GM19452 (cell line): ENCODE results near the gene ARSK.
"Not testable (repeated sequence)": the region's sequence is repeated elsewhere in the genome, so short reads cannot be mapped to it uniquely, and the experiment has no call there.

Experiments used
- ATAC-seq: cut with Tn5 transposase; IDR thresholded peaks from one replicate; pipeline ENCODE4 v1.9.1; 2021; ENCODE audit not compliant: unreplicated experiment

Gene ARSK

DNA sequence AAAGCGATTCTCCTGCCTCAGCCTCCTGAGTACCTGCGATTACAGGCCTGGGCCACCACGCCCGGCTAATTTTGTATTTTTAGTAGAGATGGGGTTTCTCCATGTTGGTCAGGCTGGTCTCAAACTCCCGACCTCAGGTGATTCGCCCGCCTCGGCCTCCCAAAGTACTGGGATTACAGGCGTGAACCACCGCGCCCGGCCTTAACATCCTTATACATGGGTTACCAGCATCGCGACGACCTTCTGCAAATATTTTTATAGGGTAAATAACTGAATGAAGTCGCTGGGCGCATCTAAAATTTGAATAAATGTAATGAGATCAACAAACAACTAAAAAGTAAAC, 91.3 kb downstream of the ARSK start:
- ATAC-seq: not testable (repeated sequence)

DNA sequence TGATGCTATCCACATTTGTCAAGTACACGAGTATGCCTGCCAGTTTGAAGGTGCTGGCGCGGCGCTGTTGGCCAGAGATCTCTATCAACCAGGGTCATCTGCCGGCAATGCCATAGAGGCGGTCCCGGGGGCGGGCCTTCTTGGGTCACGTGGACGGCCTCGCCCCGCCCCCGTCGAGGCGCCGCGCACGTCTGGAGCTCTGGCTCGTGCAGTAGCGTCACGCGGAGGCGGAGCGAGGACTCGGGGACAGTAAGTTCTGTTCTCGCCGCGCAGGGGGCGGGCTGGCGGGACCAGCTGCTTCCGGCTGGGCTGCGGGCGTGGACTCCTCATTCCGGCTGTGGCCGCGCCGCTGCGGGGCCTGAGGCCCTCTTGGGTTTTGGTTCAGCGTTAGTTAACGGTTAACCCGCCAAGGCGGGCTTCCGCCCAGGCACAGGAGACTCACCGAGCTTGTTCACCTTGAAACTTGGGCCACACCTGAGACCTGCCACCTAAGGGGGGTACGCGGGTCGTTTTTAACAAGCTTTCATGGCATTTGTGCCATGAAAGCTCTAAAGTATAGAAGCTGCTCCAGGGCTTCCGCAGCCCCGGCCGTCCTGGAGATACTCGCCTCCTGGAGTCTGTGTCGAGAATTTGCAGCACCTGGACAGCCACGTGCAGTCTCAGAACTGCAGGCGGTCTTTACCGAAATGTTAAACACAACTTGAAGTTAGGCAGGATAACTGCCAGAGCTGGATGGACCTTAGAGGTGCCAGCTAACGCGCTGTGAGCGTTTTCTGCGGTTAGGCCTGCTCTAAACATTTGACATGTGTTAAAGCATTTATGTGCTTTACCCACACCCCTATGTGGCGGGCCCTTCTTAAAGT, 91.9 kb downstream of the ARSK start, which contains the start of gene RFESD:
Gene RFESD (plus strand): TSS at position 209 of the 863 bp plus-strand sequence. CDS start 5,495 bp downstream, outside the sequence.
- ATAC-seq: peak; percentile 98

DNA sequence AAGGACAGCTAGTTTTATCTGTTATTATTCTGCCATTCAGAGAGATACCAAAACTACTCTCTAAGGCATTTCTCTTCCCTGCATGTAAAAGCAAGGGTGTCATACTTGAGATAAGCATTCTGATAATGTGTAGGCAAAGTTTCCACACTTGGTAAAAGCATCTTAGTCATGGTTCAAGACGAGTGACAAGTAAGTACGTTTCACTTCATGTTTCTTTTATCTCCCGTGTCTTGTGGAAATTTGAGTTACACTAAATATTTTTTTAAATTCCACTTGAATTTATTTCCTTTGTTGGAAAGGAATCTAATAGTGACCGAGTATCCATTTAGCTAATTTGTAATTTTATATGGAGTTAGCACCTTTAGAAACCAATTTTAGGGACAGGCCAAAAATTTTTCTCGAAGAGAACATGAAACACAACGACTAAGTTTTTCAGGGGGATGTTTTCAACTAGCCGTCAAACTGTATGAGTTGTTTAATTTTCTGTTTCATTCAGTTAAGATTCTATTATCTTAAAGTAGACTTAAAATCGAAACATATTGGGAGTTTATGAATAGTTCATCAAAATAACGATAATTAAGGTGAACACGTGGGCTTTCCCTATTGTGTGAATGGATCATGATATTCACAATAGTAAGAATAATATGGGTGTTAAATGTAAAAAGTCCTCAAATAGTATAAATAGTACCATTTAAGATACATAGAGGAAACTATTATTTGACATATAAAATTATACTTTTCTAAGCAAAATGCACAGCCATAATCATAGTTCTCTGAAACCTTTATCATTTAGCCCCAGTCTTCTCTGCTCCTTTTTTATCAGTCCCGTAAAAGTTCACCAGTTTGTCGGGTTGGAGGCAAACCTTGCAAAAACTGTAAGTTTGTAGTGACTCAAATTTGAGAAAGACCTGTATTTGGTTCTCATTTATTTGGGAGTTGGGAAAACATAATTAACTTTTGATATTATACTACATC, 93.3 kb downstream of the ARSK start:
- ATAC-seq: no peak

DNA sequence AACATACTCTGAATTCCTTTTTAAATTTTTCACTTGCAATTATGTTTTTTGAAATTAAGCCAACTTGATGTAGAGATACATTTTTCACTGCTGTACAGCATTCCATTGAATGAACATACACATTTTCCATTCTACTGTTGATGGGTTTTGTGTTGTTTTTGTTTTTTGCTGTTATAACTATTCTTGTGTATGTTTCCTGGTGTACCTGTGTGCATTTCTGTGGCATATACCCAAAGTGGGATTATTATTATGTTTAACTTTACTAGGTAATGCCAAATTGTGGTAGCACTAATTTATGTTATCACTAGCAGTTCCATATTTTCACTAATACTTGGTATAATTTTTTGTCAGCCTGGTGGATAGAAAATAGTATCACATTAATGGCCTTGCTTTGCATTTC, 94.4 kb downstream of the ARSK start:
- no peak for ATAC-seq

DNA sequence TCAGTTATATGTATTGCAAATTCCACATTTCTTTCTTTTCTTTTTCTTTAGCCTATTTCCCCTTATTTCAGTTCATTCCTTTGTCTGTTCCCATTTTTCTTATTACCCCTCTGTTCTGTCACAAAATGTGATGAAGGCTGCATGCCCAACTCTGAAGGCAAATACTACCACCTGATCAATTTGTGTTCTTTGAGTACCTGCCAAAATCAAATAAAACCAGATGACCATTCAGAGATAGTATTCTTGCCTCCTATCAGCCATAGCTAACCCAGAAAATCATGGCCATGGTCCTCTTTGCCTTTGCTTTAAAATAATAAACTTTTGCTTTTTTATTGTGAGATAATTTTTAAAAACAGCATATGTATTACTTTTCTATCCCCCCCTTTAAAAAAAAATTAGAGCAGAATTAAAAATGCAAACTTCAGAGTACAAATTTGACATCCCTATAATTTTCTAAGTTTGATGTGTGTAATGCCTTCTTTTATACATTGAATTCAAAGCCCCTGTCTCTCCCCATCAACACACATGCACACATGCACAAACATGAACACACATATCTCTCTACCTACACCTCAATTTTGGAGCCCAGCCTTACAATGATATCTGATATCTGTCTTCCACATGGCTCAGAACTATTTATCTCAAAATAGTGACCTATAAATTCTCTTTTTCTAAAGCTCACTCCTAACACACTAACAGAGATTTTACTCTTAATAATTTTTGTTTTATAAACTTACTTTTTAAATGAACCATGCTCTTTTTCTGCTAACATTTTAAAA, 95.1 kb downstream of the ARSK start:
- ATAC-seq: no peak

DNA sequence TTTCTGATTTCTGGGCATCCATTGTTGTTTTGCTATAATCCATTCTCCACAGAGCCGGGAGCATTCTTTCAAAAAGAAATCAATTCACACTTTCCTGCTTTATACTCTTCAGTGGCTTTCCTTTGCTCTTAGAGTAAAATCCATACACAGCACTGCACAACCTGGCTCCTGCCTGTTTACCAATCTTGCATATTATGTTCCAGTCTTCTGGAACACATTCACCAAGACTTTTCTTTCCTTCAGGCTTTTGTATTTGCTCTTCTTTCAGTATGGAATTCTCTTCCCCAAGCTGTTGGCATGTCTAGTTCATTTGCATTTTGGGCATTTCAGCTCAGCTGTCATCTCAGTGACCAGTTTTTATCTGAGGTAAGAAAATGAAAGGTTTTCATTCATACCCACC, 97.9 kb downstream of the ARSK start:
- ATAC-seq: no peak

DNA sequence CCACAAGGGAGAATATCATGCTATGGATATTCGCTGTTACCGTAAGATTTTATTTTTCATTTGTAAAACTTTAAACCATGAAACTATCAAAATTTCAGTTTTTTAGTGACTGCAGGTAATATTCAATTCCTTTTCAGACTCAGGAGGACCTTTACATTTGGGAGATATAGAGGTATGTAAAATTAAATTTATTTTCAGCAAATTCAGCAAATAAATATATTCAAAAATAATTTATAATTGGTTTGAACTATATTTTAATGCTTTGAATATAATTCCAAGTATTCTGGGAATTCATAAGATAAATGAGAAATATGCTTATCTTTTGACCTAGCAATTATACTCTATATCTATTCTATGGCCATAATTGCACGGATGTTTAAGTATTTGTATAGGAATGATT, 99.3 kb downstream of the ARSK start:
- no peak for ATAC-seq
